SK-N-SH (cell line): ENCODE measurements around the gene NECTIN2. TPM values are rescaled to one million over a fixed set of nuclear protein-coding genes. Genes with fewer than 3 reads are reported as not detected.
"Not testable (repeated sequence)": the region's sequence is repeated elsewhere in the genome, so short reads cannot be mapped to it uniquely, and the experiment has no call there.

Experiments
- CTCF ChIA-PET: fragments of 300-600, 350-600 bp; formaldehyde crosslinking; extraction: SDS; loops from one replicate; lab custom pipeline; 2021; lab: Yijun Ruan, JAX
- POLR2A ChIA-PET: fragments of 350-600 bp; sonication (Branson Sonifier 250); formaldehyde crosslinking; extraction: SDS; loops from one replicate; lab custom pipeline; 2020; ENCODE audit warnings: antibody characterized with exemption, inconsistent platforms; lab: Yijun Ruan, JAX
- DNase-seq: peaks from one replicate; pipeline ENCODE4 v3.0.0; 2012
- H2AFZ ChIP-seq: fragments of 200-600 bp; sonication (generic); 2 replicates; pipeline ENCODE4 v1.8.1; 2016; ENCODE audit warnings: antibody characterized with exemption, mild to moderate bottlenecking, low read depth
- H3F3A ChIP-seq: fragments of 200-600 bp; sonication (generic); replicated peaks from 2 replicates; pipeline ENCODE3; 2016; ENCODE audit warnings: antibody characterized with exemption, mild to moderate bottlenecking; ENCODE audit not compliant: insufficient read depth
- H3K27ac ChIP-seq, 2 experiments: fragments of 200-500 bp in 1 of 2; fragments of 200-600 bp in 1 of 2; sonication (Bioruptor generic) in 1 of 2; sonication (generic), shearing (Covaris generic) in 1 of 2; 2 replicates each; pipeline versions ENCODE4 v1.5.1 to v1.6.1; 2014 to 2016; ENCODE audit warnings: low read depth in 2 of 2, inconsistent platforms in 1 of 2, low read length in 1 of 2, mild to moderate bottlenecking in 1 of 2, mixed read lengths in 1 of 2
- H3K27me3 ChIP-seq: fragments of 200-600 bp; sonication (generic), shearing (Covaris generic); 2 replicates; pipeline ENCODE4 v1.6.1; 2016; ENCODE audit warnings: mixed run types; ENCODE audit not compliant: insufficient read depth
- H3K36me3 ChIP-seq, 2 experiments: fragments of 200-500 bp in 1 of 2; fragments of 200-600 bp in 1 of 2; sonication (Bioruptor generic) in 1 of 2; sonication (generic) in 1 of 2; replicated peaks in 1 of 2; 2 replicates each; pipeline versions ENCODE3 to v1.5.1; 2014 to 2016; ENCODE audit warnings: low read length in 1 of 2, mild to moderate bottlenecking in 1 of 2; ENCODE audit not compliant: insufficient read depth in 2 of 2, control insufficient read depth in 1 of 2
- H3K4me1 ChIP-seq, 2 experiments: fragments of 200-500 bp in 1 of 2; fragments of 200-600 bp in 1 of 2; sonication (Bioruptor generic) in 1 of 2; sonication (generic), shearing (Covaris generic) in 1 of 2; 2 replicates each; pipeline versions ENCODE4 v1.5.1 to v1.6.1; 2014 to 2016; ENCODE audit warnings: low read depth in 1 of 2, low read length in 1 of 2, mixed run types in 1 of 2; ENCODE audit not compliant: insufficient read depth in 2 of 2, control insufficient read depth in 1 of 2
- H3K4me2 ChIP-seq: fragments of 200-600 bp; sonication (generic), shearing (Covaris generic); 2 replicates; pipeline ENCODE4 v1.6.1; 2017; ENCODE audit warnings: mixed run types
- H3K4me3 ChIP-seq, 2 experiments: fragments of 200-500 bp in 1 of 2; fragments of 200-600 bp in 1 of 2; sonication (Bioruptor generic) in 1 of 2; sonication (generic), shearing (Covaris generic) in 1 of 2; 2 replicates each; pipeline versions ENCODE4 v1.5.1 to v1.8.1; 2014 to 2016; ENCODE audit warnings: low read depth in 2 of 2, inconsistent platforms in 1 of 2, low read length in 1 of 2, mild to moderate bottlenecking in 1 of 2, mixed read lengths in 1 of 2, moderate library complexity in 1 of 2
- H3K79me2 ChIP-seq: fragments of 200-600 bp; sonication (generic); 2 replicates; pipeline ENCODE4 v1.8.1; 2017; ENCODE audit warnings: mild to moderate bottlenecking; ENCODE audit not compliant: insufficient read depth
- H3K9ac ChIP-seq: fragments of 200-600 bp; sonication (generic); 2 replicates; pipeline ENCODE4 v1.6.1; 2017; ENCODE audit warnings: mixed run types
- H3K9me2 ChIP-seq: fragments of 200-600 bp; sonication (generic); 2 replicates; pipeline ENCODE4 v1.6.1; 2017; ENCODE audit warnings: mixed run types
- H3K9me3 ChIP-seq: fragments of 200-600 bp; sonication (generic); 2 replicates; pipeline ENCODE4 v1.6.1; 2017; ENCODE audit warnings: mixed run types, mild to moderate bottlenecking, moderate library complexity
- H4K20me1 ChIP-seq: fragments of 200-600 bp; sonication (generic); 2 replicates; pipeline ENCODE4 v1.6.1; 2017; ENCODE audit warnings: mild to moderate bottlenecking, mixed run types; ENCODE audit not compliant: insufficient read depth
- CHD2 ChIP-seq: fragments of 150-350 bp; IDR thresholded peaks from 2 replicates; pipeline ENCODE4 v1.6.1; 2018; ENCODE audit warnings: low read length; ENCODE audit not compliant: partially characterized antibody
- ELF1 ChIP-seq: IDR thresholded peaks from 2 replicates; pipeline ENCODE4 v1.4.0; 2012
- EZH2phosphoT487 ChIP-seq: fragments of 200-600 bp; sonication (generic); IDR thresholded peaks from 2 replicates; pipeline ENCODE4 v1.6.1; 2017; ENCODE audit warnings: low read depth, mixed run types, mild to moderate bottlenecking, antibody characterized with exemption, moderate library complexity, borderline replicate concordance
- FOXM1 ChIP-seq: IDR thresholded peaks from 2 replicates; pipeline ENCODE4 v1.4.0; 2012; ENCODE audit warnings: low read depth, mild to moderate bottlenecking
- JUND ChIP-seq: IDR thresholded peaks from 2 replicates; pipeline ENCODE4 v1.4.0; 2012
- MEF2A ChIP-seq: IDR thresholded peaks from 2 replicates; pipeline ENCODE4 v1.4.0; 2012; ENCODE audit warnings: low read depth, borderline replicate concordance
- POLR2AphosphoS5 ChIP-seq: IDR thresholded peaks from 2 replicates; pipeline ENCODE4 v1.6.1; 2012; ENCODE audit warnings: low read depth, low read length
- RAD21 ChIP-seq: IDR thresholded peaks from 2 replicates; pipeline ENCODE4 v1.6.1; 2012; ENCODE audit warnings: mild to moderate bottlenecking, low read length
- RCOR1 ChIP-seq: fragments of 150-350 bp; IDR thresholded peaks from 2 replicates; pipeline ENCODE4 v1.6.1; 2017; ENCODE audit warnings: antibody characterized with exemption, low read length
- RXRA ChIP-seq: IDR thresholded peaks from 2 replicates; pipeline ENCODE4 v1.4.0; 2012; ENCODE audit warnings: low read depth, mild to moderate bottlenecking, borderline replicate concordance
- SMC3 ChIP-seq: IDR thresholded peaks from 2 replicates; pipeline ENCODE4 v1.6.1; 2012; ENCODE audit warnings: low read depth, low read length, improper control_type of control experiment
- TAF1 ChIP-seq: IDR thresholded peaks from 2 replicates; pipeline ENCODE4 v1.6.1; 2012; ENCODE audit warnings: low read depth, mild to moderate bottlenecking, low read length, moderate library complexity, borderline replicate concordance
- TCF12 ChIP-seq: IDR thresholded peaks from 2 replicates; pipeline ENCODE4 v1.4.0; 2012
- TEAD4 ChIP-seq: IDR thresholded peaks from 2 replicates; pipeline ENCODE4 v1.4.0; 2012; ENCODE audit warnings: mild to moderate bottlenecking, borderline replicate concordance; ENCODE audit not compliant: insufficient read depth
- WGBS: methylation state at CpG from one replicate; pipeline ENCODE4 v1.1.6; 2017; ENCODE audit warnings: low lambda C conversion rate; 5-methylcytosine and 5-hydroxymethylcytosine counted together
- polyA plus RNA-seq, 3 experiments: library from polyadenylated mRNA; depleted of rRNA; stranded (reverse); fragments of >200 nt; gene quantifications; 2 replicates each; pipeline ENCODE4 v1.2.3, GENCODE V29; 2012
- TF ChIP-seq, protein P1 (sequence below): IDR thresholded peaks from 2 replicates; pipeline ENCODE4 v1.4.0; 2012; ENCODE audit warnings: low read depth, borderline replicate concordance
- TF ChIP-seq, protein P2 (sequence below): fragments of 150-350 bp; IDR thresholded peaks from 2 replicates; pipeline ENCODE4 v1.6.1; 2017; ENCODE audit warnings: antibody characterized with exemption, low read length, low read depth, borderline replicate concordance
- TF ChIP-seq, protein P3 (sequence below): IDR thresholded peaks from 2 replicates; pipeline ENCODE4; 2012
- TF ChIP-seq, protein P4 (sequence below): IDR thresholded peaks from 2 replicates; pipeline ENCODE4 v1.6.1; 2012; ENCODE audit warnings: mild to moderate bottlenecking, low read depth, low read length, moderate library complexity

The NECTIN2 gene
- polyA plus RNA-seq, 1 of the 3 experiments (the other 2 are of a cell fraction), result 121 TPM

DNA sequence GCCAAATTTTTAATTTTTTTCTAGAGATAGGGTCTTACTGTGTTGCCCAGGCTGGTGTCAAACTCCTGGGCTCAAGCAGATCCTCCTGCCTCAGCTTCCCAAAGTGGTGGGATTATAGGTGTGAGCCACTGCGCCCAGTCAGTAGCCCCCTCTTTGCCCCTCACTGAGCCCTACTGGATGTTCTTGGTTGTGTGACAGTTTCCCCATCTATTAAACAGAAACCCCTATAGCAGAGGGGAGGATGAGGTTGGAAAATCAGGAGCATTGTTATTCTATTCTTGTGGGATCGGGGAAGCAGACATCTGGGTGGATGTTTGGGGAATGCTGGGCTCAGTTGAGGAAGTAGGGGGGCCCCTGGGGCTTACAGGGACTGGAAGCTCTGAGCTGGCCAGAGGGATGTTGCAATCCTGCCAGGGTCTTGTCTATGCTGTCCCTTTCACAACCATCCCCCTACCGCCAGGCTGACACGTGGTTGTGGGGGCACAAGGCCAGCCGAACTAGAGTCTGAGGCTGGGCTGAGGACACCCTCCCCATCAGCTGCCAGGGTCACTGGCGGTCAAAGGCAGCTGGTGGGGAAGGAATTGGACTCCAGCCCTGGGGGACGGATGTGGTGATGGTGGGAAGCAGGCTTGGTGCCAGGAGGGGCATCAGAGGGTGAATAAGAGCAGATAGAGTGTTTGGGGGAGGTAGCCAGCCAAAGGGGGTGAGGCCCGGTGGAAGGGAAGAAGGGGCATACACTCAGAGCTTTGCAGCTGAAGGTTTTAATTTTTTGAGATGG is 79.2 kb downstream of the NECTIN2 start:
- Histone ChIP-seq H2AFZ (no peak overlapping the region), H3K9ac (no peak overlapping the region), H3K4me3 (no peak overlapping the region), H3K4me1 (no peaks in the 10 kb centered on the region; a peak in 1 of 4 replicates), H3K27ac (no peak overlapping the region), H3K4me2 (no peak overlapping the region), H3K36me3 (no peaks in the 10 kb centered on the region), H3K9me2 (no peaks in the 10 kb centered on the region), H3K9me3 (no peaks in the 10 kb centered on the region), H3F3A (no peaks in the 10 kb centered on the region), H3K27me3 (no peaks in the 10 kb centered on the region), H4K20me1 (no peaks in the 10 kb centered on the region), H3K79me2 (no peaks in the 10 kb centered on the region)
- DNase-seq, result no peak
- POLR2A ChIA-PET, result no interaction called here
- WGBS, result 64% methylated on average over 8 of the region's 8 CpGs
- TF ChIP-seq FOXM1 (no peak), CHD2 (no peak), TEAD4 (no peak), MEF2A (no peak), EZH2phosphoT487 (no peak), ELF1 (no peak), POLR2AphosphoS5 (no peak), RXRA (no peak), TCF12 (no peak), RAD21 (no peak), RCOR1 (no peak), TAF1 (no peak), JUND (no peak), SMC3 (no peak)
- TF ChIP-seq, protein P1, sequence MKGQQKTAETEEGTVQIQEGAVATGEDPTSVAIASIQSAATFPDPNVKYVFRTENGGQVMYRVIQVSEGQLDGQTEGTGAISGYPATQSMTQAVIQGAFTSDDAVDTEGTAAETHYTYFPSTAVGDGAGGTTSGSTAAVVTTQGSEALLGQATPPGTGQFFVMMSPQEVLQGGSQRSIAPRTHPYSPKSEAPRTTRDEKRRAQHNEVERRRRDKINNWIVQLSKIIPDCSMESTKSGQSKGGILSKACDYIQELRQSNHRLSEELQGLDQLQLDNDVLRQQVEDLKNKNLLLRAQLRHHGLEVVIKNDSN, result no peak
- TF ChIP-seq, protein P2, sequence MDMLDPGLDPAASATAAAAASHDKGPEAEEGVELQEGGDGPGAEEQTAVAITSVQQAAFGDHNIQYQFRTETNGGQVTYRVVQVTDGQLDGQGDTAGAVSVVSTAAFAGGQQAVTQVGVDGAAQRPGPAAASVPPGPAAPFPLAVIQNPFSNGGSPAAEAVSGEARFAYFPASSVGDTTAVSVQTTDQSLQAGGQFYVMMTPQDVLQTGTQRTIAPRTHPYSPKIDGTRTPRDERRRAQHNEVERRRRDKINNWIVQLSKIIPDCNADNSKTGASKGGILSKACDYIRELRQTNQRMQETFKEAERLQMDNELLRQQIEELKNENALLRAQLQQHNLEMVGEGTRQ, result no peak
- TF ChIP-seq, protein P3, sequence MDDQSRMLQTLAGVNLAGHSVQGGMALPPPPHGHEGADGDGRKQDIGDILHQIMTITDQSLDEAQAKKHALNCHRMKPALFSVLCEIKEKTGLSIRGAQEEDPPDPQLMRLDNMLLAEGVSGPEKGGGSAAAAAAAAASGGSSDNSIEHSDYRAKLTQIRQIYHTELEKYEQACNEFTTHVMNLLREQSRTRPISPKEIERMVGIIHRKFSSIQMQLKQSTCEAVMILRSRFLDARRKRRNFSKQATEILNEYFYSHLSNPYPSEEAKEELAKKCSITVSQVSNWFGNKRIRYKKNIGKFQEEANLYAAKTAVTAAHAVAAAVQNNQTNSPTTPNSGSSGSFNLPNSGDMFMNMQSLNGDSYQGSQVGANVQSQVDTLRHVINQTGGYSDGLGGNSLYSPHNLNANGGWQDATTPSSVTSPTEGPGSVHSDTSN, result no peak
- TF ChIP-seq, protein P4, sequence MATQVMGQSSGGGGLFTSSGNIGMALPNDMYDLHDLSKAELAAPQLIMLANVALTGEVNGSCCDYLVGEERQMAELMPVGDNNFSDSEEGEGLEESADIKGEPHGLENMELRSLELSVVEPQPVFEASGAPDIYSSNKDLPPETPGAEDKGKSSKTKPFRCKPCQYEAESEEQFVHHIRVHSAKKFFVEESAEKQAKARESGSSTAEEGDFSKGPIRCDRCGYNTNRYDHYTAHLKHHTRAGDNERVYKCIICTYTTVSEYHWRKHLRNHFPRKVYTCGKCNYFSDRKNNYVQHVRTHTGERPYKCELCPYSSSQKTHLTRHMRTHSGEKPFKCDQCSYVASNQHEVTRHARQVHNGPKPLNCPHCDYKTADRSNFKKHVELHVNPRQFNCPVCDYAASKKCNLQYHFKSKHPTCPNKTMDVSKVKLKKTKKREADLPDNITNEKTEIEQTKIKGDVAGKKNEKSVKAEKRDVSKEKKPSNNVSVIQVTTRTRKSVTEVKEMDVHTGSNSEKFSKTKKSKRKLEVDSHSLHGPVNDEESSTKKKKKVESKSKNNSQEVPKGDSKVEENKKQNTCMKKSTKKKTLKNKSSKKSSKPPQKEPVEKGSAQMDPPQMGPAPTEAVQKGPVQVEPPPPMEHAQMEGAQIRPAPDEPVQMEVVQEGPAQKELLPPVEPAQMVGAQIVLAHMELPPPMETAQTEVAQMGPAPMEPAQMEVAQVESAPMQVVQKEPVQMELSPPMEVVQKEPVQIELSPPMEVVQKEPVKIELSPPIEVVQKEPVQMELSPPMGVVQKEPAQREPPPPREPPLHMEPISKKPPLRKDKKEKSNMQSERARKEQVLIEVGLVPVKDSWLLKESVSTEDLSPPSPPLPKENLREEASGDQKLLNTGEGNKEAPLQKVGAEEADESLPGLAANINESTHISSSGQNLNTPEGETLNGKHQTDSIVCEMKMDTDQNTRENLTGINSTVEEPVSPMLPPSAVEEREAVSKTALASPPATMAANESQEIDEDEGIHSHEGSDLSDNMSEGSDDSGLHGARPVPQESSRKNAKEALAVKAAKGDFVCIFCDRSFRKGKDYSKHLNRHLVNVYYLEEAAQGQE, result no peak
- CTCF ChIA-PET, result interaction anchor here (0.7 to 3.2 kb wide), 3 partner anchors 10 to 384 kb away, joined by 3 to 14 read pairs (median 4); partner anchors contain the start of gene APOC1

DNA sequence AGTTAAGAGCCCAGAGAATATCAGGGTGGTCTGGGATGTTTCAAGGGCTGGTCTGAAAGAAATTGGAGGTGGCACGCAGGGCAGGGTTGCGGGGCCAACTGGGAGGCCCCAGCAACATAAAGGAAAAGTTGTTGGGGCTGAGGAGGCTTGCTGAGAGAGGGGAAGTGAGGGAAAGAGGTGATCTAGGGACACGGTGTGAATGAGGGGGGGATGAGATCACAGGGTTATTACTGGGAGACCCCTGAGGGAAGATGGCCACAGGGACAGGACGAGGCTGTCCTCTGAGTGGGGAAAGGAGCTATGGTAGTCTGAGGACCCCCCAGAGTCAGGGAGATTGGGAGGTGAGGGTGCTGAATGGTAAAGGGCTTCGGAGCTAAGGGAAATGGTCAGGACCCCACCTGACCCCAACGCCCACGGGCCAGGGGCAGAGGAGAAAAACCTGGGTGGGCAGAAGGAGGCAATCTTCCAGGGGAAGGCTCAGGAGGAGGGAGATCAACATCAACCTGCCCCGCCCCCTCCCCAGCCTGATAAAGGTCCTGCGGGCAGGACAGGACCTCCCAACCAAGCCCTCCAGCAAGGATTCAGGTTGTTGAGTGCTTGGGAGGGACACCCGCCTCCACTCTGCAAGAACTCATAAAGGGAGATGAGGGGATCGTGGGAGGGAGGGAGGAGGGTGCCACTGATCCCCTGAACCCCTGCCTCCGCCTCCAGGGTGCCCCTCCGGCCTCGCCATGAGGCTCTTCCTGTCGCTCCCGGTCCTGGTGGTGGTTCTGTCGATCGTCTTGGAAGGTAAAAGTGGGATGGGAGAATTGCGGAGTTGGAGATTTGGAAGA is 80.4 kb downstream of the NECTIN2 start:
- H3K79me2 ChIP-seq, H3F3A ChIP-seq, H3K27ac ChIP-seq, H3K9me2 ChIP-seq, H3K4me1 ChIP-seq, POLR2A ChIA-PET, H3K9me3 ChIP-seq, H3K9ac ChIP-seq, H3K4me3 ChIP-seq, H3K36me3 ChIP-seq, H4K20me1 ChIP-seq, H2AFZ ChIP-seq: not testable (repeated sequence)
- Histone ChIP-seq H3K4me2 (peak overlapping the region; percentile 63), H3K27me3 (0 out of 2 replicates have a peak, but pooled peaks cover 11% of the 10 kb centered on the region)
- DNase-seq, result peak; percentile 33
- CTCF ChIA-PET, result interaction anchor here (0.7 to 1.2 kb wide), 2 partner anchors 11 to 383 kb away, joined by 3 to 4 read pairs; partner anchors contain the start of gene APOC1
- 60% methylated on average over 14 of the region's 19 CpGs for WGBS
